Ascending aorta (tissue), 2 donors: ENCODE data around the gene DTWD1. TPM values are rescaled to one million over a fixed set of nuclear protein-coding genes. Genes with fewer than 3 reads are reported as not detected.

Experiments used
- DNase-seq, 2 donors: peaks; one replicate each; pipeline ENCODE4 v3.0.0-alpha.2; 2019; ENCODE audit warnings: low spot score in 2 of 2
- H3K27ac ChIP-seq, 2 donors: fragments of 200-600 bp; sonication (generic); one replicate each; pipeline ENCODE4 v1.5.1; 2016 to 2017; ENCODE audit warnings: mild to moderate bottlenecking in 1 of 2
- H3K27me3 ChIP-seq: fragments of 200-600 bp; sonication (generic); one replicate; pipeline ENCODE4 v1.5.1; 2017
- H3K36me3 ChIP-seq, 2 donors: fragments of 200-600 bp; sonication (generic); one replicate each; pipeline ENCODE4 v1.5.1; 2016
- H3K4me1 ChIP-seq, 2 donors: fragments of 200-600 bp; sonication (generic); one replicate each; pipeline ENCODE4 v1.5.1; 2016 to 2017; ENCODE audit warnings: mild to moderate bottlenecking in 1 of 2
- H3K4me3 ChIP-seq, 2 donors: fragments of 200-600 bp; sonication (generic); one replicate each; pipeline ENCODE4 v1.5.1; 2016 to 2017; ENCODE audit warnings: mild to moderate bottlenecking in 1 of 2
- H3K9me3 ChIP-seq, 2 donors: fragments of 200-600 bp; sonication (generic); one replicate each; pipeline ENCODE4 v1.5.1; 2016
- CTCF ChIP-seq, 3 experiments: fragments of 200-600 bp in 2 of 3; fragments of 450-650 bp in 1 of 3; sonication (generic) in 2 of 3; IDR thresholded peaks; one replicate each; pipeline ENCODE4 v1.5.1; 2016 to 2019; ENCODE audit warnings: antibody characterized with exemption in 3 of 3, mild to moderate bottlenecking in 1 of 3, moderate library complexity in 1 of 3
- intact Hi-C: fragments of 100-400 bp; cut with DNase I; formaldehyde crosslinking; loops from one replicate; pipeline ENCODE4 v1.15.1; 2023
- total RNA-seq: library from RNA; depleted of rRNA; stranded (reverse); fragments of >200 nt; gene quantifications from one replicate; pipeline ENCODE4 v1.1.0, GENCODE V29; 2016

DTWD1 gene
- total RNA-seq, 1 donor from 2014 or later, result 18.4 TPM

GRCh38 chr15:49621401-49621811 is 558 bp downstream of the DTWD1 start:
- TF ChIP-seq CTCF (IDR thresholded peaks at IDR 0.05), result no peak
- intact Hi-C loops, result loop anchor here (2.0 to 5.0 kb wide), 6 partner anchors 97 to 431 kb away; no protein-coding TSS in a partner anchor
- H3K27ac ChIP-seq, result peak overlapping the region; percentile 84 to 90
- H3K4me3 ChIP-seq, result peak overlapping the region; percentile 59 to 76
- H3K27me3 ChIP-seq, result no peaks in the 10 kb centered on the region
- peaks cover 7 to 17% of the 10 kb centered on the region in 2 donors for H3K36me3 ChIP-seq
- peaks cover 0 to 11% of the 10 kb centered on the region in 2 donors for H3K4me1 ChIP-seq
- H3K9me3 ChIP-seq, result peaks cover 0 to 12% of the 10 kb centered on the region in 2 donors
- DNase-seq, result no peak

- Histone ChIP-seq H3K36me3 (peaks cover 7 to 17% of the 10 kb centered on the region in 2 donors), H3K4me1 (peaks cover 0 to 11% of the 10 kb centered on the region in 2 donors), H3K27ac (peak overlapping the region; percentile 22 to 90), H3K27me3 (no peaks in the 10 kb centered on the region), H3K9me3 (peaks cover 0 to 12% of the 10 kb centered on the region in 2 donors), H3K4me3 (peak overlapping the region; percentile 59 to 76)
- intact Hi-C loops, result loop anchor here (2.0 to 5.0 kb wide), 6 partner anchors 97 to 430 kb away; no protein-coding TSS in a partner anchor
- no peak for TF ChIP-seq CTCF (IDR thresholded peaks at IDR 0.05)
- DNase-seq, result no peak
Observed at GRCh38 chr15:49621887-49622286, 1.0 kb downstream of the DTWD1 start.

GRCh38 chr15:49622561-49622960 is 1.7 kb downstream of the DTWD1 start:
- intact Hi-C loops, result loop anchor here (5.0 kb wide), 3 partner anchors 225 to 430 kb away; no protein-coding TSS in a partner anchor
- Histone ChIP-seq H3K4me3 (peak overlapping the region in 1 of 2 donors; percentile 76), H3K9me3 (peaks cover 0 to 12% of the 10 kb centered on the region in 2 donors), H3K4me1 (peaks cover 0 to 11% of the 10 kb centered on the region in 2 donors), H3K36me3 (peaks cover 12 to 17% of the 10 kb centered on the region in 2 donors), H3K27me3 (no peaks in the 10 kb centered on the region), H3K27ac (peak overlapping the region; percentile 11 to 22)
- TF ChIP-seq CTCF (IDR thresholded peaks at IDR 0.05), result peak in 1 of 3 experiments; percentile 7
- no peak for DNase-seq

- H3K4me1 ChIP-seq, result peaks cover 0 to 11% of the 10 kb centered on the region in 2 donors
- peaks cover 17 to 24% of the 10 kb centered on the region in 2 donors for H3K36me3 ChIP-seq
- peak overlapping the region in 1 of 2 donors; percentile 4 for H3K4me3 ChIP-seq
- H3K27me3 ChIP-seq, result no peaks in the 10 kb centered on the region
- DNase-seq, result no peak
- TF ChIP-seq CTCF (IDR thresholded peaks at IDR 0.05), result no peak
- intact Hi-C loops, result loop anchor here (5.0 kb wide), 3 partner anchors 223 to 428 kb away; no protein-coding TSS in a partner anchor
- peak overlapping the region; percentile 5 to 16 for H3K27ac ChIP-seq
- peaks cover 0 to 12% of the 10 kb centered on the region in 2 donors for H3K9me3 ChIP-seq
Observed at GRCh38 chr15:49624056-49624455, 3.2 kb downstream of the DTWD1 start.

GRCh38 chr15:49625460-49626036 is 4.7 kb downstream of the DTWD1 start:
- H3K4me1 ChIP-seq, result peaks cover 0 to 2% of the 10 kb centered on the region in 2 donors
- H3K4me3 ChIP-seq, result no peak overlapping the region
- DNase-seq, result no peak
- intact Hi-C loops, result no loop called here
- peaks cover 18 to 24% of the 10 kb centered on the region in 2 donors for H3K36me3 ChIP-seq
- peaks cover 0 to 12% of the 10 kb centered on the region in 2 donors for H3K9me3 ChIP-seq
- no peak overlapping the region for H3K27ac ChIP-seq
- no peak for TF ChIP-seq CTCF (IDR thresholded peaks at IDR 0.05)
- no peaks in the 10 kb centered on the region for H3K27me3 ChIP-seq
